ENCODE measurements around the gene FASTK.

FASTK gene

DNA sequence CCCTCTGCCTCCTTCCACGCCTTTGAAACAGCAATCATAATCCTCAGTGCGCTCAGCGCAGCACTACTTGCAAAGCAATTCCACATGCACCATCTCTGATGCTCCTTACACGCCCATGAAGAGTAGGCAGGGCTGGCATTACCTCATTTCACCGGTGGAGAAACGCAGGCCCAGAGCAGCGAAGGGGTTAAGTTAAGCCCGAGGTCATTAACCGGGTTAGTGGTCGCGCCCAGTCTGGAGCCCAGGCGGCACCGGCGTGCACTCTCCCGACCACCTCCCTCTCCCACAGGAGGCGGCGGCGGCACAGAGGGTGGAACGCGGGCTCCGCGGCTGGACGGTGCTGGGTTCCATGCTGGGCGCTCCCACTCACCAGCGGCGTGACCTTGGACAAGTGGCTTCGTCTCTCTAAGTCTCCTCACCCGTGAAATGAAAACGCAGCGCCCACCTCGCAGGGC lies 515 bp downstream of the FASTK start:
- DNase-seq, result no peak

DNA sequence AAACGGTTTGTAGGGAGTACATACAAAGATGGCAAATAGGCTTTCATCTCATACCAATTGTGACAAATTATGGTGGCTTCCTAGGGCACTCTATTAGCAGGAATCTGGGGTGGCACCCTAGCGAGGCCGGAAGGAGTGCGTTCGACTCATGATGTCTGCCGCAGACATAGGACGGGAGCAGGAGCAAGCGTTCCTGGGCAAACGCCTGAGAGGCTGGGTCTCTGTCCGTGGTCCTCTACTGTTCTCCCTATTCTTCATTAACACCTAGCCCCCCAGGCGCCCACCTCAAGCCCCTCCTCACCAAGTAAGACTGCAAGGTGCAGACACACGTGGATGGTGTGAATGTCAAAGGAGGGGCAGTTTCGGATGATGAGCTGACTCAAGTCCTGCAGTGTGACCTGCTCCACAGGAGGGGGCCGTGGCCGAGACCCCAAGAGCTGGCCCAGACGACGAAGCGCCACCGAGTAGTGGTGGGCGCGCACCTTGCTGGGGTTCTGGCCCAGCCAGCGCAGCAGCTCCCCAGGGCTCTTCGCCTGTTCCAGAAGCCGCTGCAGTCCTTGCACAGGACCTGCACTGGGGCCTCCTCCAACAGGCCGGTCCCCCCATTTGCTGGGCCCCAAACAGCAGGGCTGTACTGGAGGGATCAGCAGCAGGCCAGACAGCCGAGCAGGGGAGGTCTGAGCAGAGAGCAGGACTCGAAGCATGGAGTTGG lies 1.3 kb downstream of the FASTK start:
- DNase-seq, result no peak

DNA sequence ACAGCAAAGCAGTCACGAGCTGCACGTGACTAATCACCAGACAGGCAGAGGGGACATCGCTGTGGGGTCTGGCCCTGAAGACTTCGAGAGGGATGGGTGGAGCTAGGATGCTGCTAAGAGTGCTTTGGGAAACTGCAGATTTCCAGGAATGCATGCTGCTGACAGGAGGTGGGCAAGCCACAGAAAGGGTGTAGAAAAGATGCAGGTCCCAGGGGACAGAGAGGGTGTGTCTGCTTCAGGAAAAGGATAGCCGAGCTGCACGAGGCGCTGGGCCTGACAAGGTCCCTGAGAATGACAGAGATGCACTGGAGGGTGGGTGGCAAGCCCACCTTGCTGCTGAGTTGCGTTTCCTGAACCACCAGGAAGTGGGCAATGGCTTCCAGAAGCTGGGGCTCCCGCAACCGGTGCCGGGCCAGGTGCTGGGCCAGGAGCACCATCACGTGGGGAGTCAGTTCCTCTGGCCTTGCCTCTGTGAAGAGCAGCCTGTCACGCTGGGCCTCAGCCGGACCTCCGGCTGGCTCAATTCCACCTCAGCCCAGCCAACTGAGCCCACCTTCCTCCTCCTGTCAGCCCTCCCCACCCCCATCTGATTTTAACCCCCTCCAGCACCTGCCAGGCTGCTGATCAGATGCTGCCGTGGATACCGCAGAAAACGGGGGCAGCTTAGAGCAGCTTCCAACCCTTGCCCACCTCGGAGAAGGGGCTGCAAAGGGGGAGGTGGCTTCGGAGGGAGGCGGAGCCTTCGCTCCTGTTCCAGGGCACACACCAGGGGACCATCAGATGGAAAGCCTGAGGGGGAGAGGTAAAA lies 2.2 kb downstream of the FASTK start:
- no peak for DNase-seq

DNA sequence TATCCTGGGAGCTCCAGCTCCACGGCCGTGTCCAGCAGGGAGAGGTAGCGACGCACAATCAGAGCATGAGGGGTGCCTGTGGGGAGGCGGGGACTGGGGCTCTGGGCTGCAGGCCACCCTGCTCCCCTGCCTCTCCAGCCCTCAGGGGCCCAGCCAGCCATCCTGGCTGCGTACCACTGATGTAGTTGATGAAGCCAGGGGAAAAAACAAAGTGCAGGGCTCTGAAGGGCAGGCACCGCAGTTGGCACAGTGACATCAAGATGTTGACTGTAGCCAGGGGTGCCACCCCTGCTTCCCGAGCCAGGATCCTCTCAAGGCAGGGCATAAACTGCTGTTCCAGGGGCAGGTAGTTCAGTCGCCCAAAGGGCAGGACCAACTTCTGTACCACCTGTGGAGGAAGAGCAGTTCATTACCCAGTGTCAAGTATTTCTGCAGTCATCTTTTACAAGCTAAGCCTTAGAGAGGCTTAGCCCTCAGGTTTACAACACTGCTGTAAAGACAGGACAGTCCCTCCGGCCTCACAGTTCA lies 2.8 kb downstream of the FASTK start:
- no peak for DNase-seq

DNA sequence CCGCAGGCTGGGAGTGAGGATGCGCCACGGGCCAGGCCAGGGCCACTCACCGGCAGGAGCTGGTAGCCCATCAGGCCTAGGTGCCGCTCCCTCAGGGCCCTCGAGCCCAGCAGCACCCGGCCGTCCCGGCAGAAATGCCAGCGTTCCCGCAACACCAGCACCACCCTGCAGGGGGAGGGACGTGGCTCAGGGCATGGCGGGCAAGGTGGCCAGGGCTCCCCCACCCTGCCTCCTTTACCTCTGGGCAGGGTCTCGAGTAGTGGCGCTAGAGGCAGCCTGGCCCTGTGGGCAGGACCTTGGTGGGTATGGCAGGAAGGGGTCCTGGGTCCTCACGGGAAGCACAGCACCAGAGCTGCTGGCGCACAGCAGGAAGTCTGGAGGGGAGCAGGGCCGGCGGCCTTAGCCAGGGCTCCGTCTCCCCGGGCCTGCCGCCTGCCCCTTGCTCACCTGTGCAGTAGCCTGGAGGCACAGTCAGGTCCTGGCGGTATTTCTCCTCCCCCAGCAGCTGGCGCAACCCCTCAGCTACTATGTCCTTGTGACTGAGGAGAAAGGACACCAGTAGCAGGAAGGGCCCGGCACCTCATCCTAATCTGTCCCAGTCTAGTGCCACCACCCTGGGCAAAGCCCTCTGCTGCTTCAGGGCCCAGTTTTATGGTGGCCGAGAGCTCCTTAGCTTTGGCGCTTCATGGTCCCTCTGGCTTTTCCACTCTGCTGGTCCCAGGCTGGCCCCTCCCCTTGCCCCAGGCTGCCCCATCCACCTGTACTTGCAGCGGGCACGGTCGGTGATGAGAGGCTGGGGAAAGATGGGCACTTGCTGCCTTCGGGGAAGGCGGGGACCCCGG lies 3.5 kb downstream of the FASTK start:
- DNase-seq, result no peak

DNA sequence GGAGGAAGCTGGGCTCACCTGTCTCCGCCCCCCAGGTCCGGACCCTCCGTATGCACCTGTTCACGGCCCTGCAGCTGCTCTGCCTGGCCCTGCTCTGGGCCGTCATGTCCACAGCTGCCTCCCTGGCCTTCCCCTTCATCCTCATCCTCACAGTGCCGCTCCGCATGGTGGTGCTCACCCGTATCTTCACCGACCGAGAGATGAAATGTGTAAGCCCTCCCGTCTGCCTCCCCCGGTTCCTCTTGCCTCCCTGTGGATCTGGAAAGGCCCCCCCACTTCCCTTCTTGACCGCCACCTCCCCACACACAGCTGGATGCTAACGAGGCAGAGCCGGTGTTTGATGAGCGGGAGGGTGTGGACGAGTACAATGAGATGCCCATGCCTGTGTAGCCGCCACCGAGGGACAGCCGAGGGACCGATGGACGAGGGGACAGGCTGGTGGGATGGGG lies 4.6 kb downstream of the FASTK start:
- no peak for DNase-seq

DNA sequence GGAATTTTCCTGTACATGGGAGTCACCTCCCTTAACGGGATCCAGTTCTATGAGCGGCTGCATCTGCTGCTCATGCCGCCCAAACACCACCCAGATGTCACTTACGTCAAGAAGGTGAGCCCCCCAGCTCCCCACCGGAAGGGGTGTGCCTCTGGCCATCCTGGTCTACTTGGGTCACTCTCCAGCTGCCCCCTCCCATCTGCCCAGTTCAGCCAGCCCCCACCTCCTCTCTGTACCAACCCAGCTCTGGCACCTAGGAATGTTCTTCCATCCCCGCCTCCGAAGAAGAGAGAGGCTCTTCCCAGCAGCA lies 5.0 kb downstream of the FASTK start:
- no peak for DNase-seq

DNA sequence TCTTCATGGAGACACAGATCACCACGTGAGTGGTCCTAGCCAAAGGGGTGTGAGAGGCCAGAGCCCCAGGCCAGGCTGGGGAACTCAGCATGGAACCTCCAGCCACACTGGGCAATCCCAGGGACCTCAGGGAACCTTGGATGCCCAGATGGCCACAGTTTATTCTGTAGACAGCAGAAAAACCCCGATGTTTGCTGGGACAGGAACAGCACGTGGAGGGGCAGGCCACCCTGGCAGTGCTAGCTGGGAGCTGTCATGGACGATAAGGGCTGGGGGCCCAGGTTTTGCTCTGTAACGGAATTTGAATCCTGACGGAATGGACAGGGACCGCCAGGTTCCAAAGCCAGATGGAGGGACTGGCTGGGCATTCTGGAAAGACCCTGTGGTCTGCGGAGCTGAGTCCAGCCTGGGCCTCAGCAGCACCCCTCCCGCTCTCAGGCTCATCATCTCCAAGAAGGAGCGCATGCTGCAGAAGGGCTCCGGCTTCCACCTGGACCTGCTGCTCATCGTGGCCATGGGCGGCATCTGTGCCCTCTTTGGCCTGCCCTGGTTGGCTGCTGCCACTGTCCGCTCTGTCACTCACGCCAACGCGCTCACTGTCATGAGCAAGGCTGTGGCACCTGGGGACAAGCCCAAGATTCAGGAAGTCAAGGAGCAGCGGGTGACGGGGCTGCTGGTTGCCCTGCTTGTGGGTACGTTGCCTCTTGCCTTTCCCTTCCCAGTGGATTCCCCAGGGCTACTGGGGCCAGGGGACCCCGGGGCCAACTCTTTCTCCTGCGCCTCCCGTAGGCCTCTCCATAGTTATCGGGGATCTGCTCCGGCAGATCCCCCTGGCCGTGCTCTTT lies 5.6 kb downstream of the FASTK start:
- DNase-seq, result no peak

DNA sequence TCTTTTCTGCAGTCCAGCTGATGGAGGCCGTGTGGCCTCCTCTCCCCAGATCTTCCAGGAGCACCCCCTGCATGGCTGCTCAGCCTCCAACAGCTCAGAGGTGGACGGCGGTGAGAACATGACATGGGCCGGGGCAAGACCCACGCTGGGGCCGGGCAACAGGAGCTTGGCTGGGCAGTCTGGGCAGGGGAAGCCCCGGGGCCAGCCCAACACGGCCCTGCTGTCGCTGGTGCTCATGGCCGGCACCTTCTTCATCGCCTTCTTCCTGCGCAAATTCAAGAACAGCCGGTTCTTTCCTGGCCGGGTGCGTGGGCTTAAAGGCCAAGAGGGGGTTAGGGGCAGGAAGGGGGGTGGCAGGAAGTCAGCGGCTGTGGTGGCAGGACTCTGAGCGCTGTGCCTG lies 6.6 kb downstream of the FASTK start:
- DNase-seq, result no peak

DNA sequence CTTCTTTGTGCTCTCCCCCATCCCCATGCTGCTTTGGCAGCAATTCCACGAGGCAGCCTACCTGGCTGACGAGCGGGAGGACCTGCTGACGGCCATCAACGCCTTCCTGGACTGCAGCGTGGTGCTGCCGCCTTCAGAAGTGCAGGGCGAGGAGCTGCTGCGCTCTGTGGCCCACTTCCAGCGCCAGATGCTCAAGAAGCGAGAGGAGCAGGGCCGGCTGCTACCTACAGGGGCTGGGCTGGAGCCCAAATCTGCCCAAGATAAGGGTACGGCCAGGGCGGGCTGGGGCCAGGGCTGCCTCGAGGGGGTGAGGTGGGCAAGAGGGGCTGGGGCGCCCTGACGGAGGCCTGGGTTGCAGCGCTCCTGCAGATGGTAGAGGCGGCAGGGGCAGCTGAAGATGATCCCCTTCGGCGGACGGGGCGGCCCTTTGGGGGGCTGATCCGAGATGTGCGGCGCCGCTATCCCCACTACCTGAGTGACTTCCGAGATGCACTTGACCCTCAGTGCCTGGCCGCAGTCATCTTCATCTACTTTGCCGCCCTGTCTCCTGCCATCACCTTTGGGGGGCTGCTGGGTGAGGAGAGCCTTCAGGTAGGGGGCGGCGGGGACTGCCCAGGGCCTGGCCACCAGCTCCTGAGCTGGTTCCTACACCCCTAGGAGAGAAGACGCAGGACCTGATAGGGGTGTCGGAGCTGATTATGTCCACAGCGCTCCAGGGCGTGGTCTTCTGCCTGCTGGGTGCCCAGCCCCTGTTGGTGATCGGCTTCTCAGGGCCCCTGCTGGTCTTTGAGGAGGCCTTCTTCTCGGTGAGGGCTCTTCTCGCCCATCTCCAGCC lies 9.4 kb downstream of the FASTK start:
- no peak for DNase-seq

DNA sequence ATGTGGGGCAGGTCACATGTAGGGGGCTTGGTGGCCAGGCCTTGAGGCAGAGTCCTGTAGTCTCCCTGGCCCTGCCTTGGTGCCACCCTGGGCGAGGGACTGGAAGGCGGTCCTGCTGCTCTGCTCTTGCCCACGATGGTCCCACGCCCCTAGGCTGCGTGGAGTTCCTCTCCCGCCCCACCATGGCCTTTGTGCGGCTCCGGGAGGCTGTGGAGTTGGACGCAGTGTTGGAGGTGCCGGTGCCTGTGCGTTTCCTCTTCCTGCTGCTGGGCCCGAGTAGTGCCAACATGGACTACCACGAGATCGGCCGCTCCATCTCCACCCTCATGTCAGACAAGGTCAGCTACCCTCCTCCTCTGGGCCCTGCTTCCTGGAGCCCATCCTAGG lies 10.0 kb downstream of the FASTK start:
- DNase-seq, result no peak

DNA sequence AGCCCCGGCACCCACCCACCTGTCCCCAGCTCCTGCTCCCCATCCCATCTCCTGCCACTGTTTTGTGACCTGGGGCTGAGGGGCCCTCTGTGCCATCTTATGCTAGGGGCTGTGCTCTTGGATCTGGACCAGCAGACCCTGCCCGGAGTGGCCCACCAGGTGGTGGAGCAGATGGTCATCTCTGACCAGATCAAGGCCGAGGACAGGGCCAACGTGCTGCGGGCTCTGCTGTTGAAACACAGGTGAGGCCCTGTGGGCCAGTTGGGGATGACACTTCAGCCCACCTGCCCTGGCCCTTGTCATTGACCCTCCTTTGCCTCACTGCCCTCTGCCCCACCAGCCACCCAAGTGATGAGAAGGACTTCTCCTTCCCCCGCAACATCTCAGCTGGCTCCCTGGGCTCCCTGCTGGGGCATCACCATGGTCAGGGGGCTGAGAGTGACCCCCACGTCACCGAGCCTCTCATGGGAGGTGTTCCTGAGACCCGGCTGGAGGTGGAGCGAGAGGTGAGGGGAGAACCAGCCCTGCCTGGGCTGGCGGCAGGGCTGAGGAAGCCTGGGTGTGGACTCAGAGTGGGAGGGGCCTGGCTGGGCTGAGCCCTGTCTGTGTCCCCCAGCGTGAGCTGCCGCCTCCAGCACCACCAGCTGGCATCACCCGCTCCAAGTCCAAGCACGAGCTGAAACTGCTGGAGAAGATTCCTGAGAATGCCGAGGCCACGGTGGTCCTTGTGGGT lies 10.6 kb downstream of the FASTK start:
- DNase-seq, result no peak

DNA sequence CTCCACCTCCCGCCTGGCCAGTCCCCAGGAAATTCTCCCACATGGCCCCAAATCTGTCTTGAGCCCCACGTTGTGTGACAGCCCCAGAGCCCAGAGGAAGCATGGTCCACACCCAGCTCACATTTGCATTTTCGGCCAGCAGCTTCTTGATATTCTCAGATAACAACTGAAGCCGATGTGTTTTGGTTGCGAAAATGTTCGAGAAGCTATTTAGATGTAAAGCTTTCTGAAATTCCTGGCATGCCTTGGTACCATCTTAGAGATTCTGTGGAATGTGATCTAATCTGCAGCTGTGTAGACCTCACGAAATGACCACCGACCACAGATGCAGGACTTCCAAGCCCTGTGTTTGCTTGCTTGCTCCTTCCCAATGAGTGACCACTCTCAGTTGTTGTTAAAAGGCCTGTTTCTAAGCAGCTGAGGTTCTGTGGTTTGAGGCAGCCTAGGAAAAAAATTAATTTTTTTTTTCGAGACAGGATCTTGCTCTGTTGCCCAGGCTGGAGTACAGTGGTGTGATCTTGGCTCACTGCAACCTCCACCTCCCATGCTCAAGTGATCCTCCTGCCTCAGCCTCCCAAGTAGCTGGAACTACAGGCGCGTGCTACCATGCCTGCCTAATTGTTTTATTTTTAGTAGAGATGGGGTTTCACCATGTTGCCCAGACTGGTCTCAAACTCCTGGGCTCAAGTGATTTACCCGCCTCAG lies 12.4 kb downstream of the FASTK start:
- no peak for DNase-seq

DNA sequence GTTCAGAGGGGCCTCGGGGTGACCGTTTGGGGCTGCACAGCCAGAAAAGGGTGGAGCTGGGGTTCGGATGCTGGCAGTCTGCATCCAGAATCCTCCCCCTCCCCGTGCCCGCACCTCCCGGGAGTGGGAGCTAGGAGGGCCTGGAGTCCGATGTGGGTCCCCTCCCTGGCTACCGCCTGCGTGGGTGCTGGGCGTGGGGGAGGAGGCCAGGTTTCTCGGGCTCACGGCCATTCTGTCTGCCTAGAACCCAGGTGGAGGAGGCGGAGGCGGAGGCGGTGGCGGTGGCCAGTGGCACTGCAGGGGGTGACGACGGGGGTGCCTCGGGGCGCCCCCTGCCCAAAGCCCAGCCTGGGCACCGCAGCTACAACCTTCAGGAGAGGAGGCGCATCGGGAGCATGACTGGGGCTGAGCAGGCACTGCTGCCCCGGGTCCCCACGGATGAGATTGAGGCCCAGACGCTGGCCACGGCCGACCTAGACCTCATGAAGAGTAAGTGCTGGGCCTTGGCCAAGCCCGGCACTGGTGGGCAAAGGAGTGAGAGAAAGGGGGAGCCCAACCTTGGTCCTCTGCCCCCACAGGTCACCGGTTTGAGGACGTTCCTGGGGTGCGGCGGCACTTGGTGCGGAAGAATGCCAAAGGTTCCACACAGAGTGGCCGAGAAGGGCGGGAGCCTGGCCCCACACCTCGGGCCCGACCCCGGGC lies 14.2 kb downstream of the FASTK start:
- DNase-seq, result no peak

DNA sequence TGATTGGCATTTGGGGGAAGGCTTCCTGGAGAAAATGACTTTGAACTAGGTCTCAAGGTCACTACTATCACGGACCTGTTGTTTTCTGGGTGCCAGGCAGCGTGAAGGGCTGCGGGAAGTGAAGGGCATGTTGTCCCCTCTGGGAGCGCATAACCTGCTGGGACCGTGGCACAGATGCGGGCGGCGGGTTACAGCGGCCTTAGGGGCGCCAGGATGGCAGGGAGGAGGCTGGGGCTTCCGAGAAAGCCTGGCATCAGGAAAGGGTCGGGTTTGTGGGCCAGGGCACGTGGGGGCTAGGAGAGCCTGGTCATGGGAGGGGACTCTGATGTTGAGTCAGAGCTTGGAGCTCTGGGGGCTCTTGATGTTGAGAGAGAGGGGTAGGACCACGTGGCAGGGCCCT lies 15.1 kb downstream of the FASTK start:
- no peak for DNase-seq

DNA sequence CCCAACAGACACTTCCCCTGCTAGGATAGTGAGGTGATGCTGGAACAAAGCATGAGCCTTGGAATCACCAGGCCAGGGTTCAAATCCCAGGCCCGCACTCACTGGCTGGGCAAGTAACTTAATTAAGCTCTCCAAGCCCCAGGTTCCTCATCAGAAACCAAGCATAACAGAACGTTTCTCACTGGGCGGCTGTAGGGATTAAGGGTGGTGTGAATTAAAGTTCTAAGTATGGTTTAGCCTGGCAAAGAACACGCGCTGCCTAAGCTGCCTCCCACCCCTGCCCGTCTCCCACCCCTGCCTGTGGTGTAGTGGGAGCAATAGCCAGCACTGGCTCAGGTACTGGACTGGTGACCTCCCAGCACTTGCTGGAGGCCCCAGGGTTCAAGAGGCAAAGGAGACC lies 15.6 kb downstream of the FASTK start:
- no peak for DNase-seq

DNA sequence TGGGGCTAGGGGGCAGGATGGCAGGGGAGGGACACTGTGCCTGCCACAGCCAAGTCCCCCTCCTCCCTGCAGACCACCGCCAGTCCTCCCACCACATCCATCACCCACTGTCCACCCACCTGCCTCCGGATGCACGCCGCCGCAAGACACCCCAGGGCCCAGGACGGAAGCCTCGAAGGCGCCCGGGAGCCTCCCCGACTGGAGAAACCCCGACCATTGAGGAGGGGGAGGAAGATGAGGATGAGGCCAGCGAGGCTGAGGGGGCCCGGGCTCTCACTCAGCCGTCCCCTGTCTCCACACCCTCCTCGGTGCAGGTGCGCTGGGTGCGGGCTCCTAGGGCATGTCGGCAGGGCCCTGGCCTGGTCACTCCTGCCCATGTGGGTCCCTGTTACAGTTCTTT lies 16.2 kb downstream of the FASTK start:
- DNase-seq, result no peak

DNA sequence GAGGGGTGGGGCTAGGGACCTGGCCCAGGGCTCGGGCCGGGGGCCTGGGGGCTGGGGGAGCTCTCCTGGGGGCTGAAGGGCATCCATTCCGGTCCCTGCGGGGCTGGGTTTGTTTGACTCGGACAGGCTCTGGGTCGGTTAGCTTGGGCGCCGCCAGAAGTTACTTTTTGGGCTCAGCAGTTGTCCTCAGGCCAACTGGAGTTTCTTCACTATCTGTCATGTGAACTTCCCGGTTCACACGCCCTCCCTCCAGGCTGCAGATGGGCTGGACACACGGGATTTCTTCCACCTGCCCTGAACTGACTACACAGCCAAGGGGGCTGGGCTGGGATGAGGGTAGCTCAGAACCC lies 17.4 kb downstream of the FASTK start:
- DNase-seq, result no peak

DNA sequence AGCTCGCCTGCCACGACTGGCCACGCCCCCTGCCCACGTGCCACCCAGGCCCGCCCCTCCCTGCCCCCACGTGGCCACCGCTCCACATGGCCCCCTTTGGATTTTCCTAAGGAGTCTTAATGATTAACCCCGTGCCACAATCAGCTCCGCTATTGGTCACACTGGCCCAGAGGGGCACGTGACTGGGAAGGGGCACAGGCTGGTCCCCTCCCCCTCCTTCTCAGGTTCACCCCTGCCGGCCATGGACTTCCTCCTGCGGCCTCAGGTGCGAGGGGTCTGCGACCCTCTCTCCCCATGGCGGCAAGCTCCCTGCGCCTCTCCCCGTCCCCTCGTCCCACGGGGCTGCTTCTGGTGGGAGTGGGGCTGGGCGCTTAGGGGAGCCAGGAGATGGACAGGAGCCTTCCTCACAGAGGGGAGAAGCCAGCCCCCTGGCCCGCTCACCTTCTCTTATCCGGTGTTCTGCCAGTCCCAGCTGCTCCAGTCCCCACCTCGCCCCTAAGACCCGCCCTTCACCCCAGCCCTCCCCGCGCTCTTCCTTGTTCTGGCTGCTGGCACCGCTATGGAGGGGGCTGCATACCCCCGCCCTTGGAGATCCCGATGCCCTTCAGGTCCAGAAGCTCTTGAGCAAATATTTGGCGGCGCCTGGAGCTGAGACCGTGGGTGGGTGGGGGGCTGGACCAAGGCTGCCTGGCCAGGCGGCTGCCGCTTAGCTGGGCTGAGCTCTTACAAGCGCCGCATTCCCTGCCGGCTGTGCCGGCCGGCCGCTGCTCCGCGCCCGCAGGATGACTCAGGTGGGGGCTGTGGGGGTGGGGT lies 18.0 kb downstream of the FASTK start:
- peak; percentile 59 for DNase-seq
